Germinal center (tissue), 1 donor: ENCODE data around the gene BCL7A.
"Not testable (repeated sequence)": the region's sequence is repeated elsewhere in the genome, so short reads cannot be mapped to it uniquely, and the experiment has no call there.

Experiments used
- DNase-seq: peaks from one replicate; pipeline ENCODE4 v3.0.0; 2012; ENCODE audit warnings: mixed read lengths, low spot score

Gene BCL7A

GRCh38 chr12:122094735-122095631 lies 73.3 kb downstream of the BCL7A start:
- DNase-seq = no peak

- no peak for DNase-seq
Measured at GRCh38 chr12:122096014-122096413, 74.3 kb downstream of the BCL7A start.

GRCh38 chr12:122096591-122097149 lies 75.0 kb downstream of the BCL7A start:
- DNase-seq = no peak

- DNase-seq = no peak
Measured at GRCh38 chr12:122097584-122097926, 75.9 kb downstream of the BCL7A start.

GRCh38 chr12:122097927-122098756 lies 76.5 kb downstream of the BCL7A start:
- DNase-seq = no peak

- DNase-seq = no peak
Measured at GRCh38 chr12:122099280-122099749, 77.6 kb downstream of the BCL7A start.

- no peak for DNase-seq
Measured at GRCh38 chr12:122099856-122100255, 78.2 kb downstream of the BCL7A start.

GRCh38 chr12:122100568-122100967 lies 78.9 kb downstream of the BCL7A start:
- DNase-seq = no peak

- DNase-seq = no peak
Measured at GRCh38 chr12:122102331-122102730, 80.6 kb downstream of the BCL7A start.

GRCh38 chr12:122104844-122105243 lies 83.2 kb downstream of the BCL7A start:
- no peak for DNase-seq

GRCh38 chr12:122105496-122105895 lies 83.8 kb downstream of the BCL7A start:
- not testable (repeated sequence) for DNase-seq

- no peak for DNase-seq
Measured at GRCh38 chr12:122106843-122107242, 85.2 kb downstream of the BCL7A start.

GRCh38 chr12:122107261-122107660 lies 85.6 kb downstream of the BCL7A start:
- no peak for DNase-seq

GRCh38 chr12:122111089-122111641 lies 89.5 kb downstream of the BCL7A start:
- DNase-seq = no peak
